Hepatocyte (in vitro differentiated cells): ENCODE results near the gene CCDC91. TPM values are rescaled to one million over a fixed set of nuclear protein-coding genes. Genes with fewer than 3 reads are reported as not detected.

Experiments
- DNase-seq: peaks from one replicate; pipeline ENCODE4 v3.0.0-alpha.2; 2016; ENCODE audit warnings: low spot score
- H2AFZ ChIP-seq: fragments of 200-600 bp; sonication (generic); 2 replicates; pipeline ENCODE4 v1.6.0; 2016; ENCODE audit warnings: antibody characterized with exemption, mild to moderate bottlenecking
- H3K27ac ChIP-seq: fragments of 200-600 bp; sonication (generic); 2 replicates; pipeline ENCODE4 v1.5.1; 2016; ENCODE audit warnings: mild to moderate bottlenecking
- H3K27me3 ChIP-seq: fragments of 200-600 bp; sonication (generic); 2 replicates; pipeline ENCODE4 v1.6.1; 2016
- H3K36me3 ChIP-seq: fragments of 200-600 bp; sonication (generic); replicated peaks from 2 replicates; pipeline ENCODE4 v1.5.1; 2016; ENCODE audit warnings: low read depth; ENCODE audit not compliant: insufficient read depth
- H3K4me1 ChIP-seq: fragments of 200-600 bp; sonication (generic); 2 replicates; pipeline ENCODE4 v1.5.1; 2016; ENCODE audit warnings: mild to moderate bottlenecking, moderate library complexity; ENCODE audit not compliant: insufficient read depth
- H3K4me2 ChIP-seq: fragments of 200-600 bp; sonication (generic); 2 replicates; pipeline ENCODE4 v1.6.0; 2016
- H3K4me3 ChIP-seq: fragments of 200-600 bp; sonication (generic); 2 replicates; pipeline ENCODE4 v1.5.1; 2016; ENCODE audit warnings: mild to moderate bottlenecking
- H3K79me2 ChIP-seq: fragments of 200-600 bp; sonication (generic); 2 replicates; pipeline ENCODE4 v1.6.0; 2017; ENCODE audit warnings: mild to moderate bottlenecking
- H3K9me2 ChIP-seq: fragments of 200-600 bp; sonication (generic); replicated peaks from 2 replicates; pipeline ENCODE4 v1.6.0; 2017; ENCODE audit warnings: mild to moderate bottlenecking; ENCODE audit not compliant: insufficient read depth
- H3K9me3 ChIP-seq: fragments of 200-600 bp; sonication (generic); 2 replicates; pipeline ENCODE4 v1.5.1; 2016; ENCODE audit warnings: low read depth, mild to moderate bottlenecking
- H4K20me1 ChIP-seq: fragments of 200-600 bp; sonication (generic); 2 replicates; pipeline ENCODE4 v1.6.0; 2016; ENCODE audit warnings: mild to moderate bottlenecking; ENCODE audit not compliant: insufficient read depth, poor library complexity, severe bottlenecking
- CTCF ChIP-seq: fragments of 200-600 bp; sonication (generic); IDR thresholded peaks from 2 replicates; pipeline ENCODE4 v1.5.1; 2016; ENCODE audit warnings: antibody characterized with exemption, mild to moderate bottlenecking; ENCODE audit not compliant: poor library complexity
- EZH2 ChIP-seq: fragments of 200-600 bp; sonication (generic); IDR thresholded peaks from 2 replicates; pipeline ENCODE4 v1.6.1; 2016; ENCODE audit warnings: antibody characterized with exemption, mild to moderate bottlenecking, borderline replicate concordance
- EZH2phosphoT487 ChIP-seq: fragments of 200-600 bp; sonication (generic); IDR thresholded peaks from one replicate; pipeline ENCODE4 v1.6.1; 2018; ENCODE audit warnings: antibody characterized with exemption, mild to moderate bottlenecking, low read depth, moderate library complexity; ENCODE audit not compliant: unreplicated experiment, severe bottlenecking
- WGBS: methylation state at CpG from one replicate; pipeline ENCODE4 v1.1.6; 2016; ENCODE audit warnings: low lambda C conversion rate; ENCODE audit errors: missing lambda C conversion rate; 5-methylcytosine and 5-hydroxymethylcytosine counted together
- polyA plus RNA-seq: library from polyadenylated mRNA; unstranded; fragments of >200 nt; fragmentation: Nextera tagmentation; extraction: Ambion mirVana; gene quantifications from 2 replicates; pipeline ENCODE4 v1.2.1, GENCODE V29; 2016
- total RNA-seq: library from RNA; depleted of rRNA; stranded (reverse); fragments of >200 nt; gene quantifications from 2 replicates; pipeline ENCODE4 v1.2.3, GENCODE V29; 2014

The CCDC91 gene
- total and polyA plus RNA-seq, 2 experiments from 2014 or later: 14.2 to 15.1 TPM

DNA sequence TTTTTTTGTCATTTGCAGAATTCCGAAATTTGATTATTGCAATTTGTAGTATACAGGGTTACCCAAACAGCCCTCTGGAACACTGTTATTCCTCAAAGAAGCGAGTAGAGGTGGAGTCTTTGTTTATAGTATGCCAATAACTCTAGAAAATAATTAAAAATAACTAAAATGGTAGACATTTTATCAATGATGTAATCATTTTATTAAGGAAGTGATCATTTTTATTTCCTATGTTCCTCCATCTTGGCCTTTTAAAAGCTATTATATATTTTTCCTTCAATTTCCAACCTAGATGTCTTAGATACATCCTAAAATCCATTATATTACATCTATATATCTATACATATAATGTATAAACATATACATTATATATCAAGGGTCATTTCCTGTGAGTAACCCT is 106.0 kb downstream of the CCDC91 start:
- no peak overlapping the region for H3K27ac ChIP-seq
- WGBS: 100% methylated on average over 2 of the region's 2 CpGs
- no peak for DNase-seq
- H3K4me1 ChIP-seq: no peaks in the 10 kb centered on the region
- H3K27me3 ChIP-seq: no peaks in the 10 kb centered on the region
- H4K20me1 ChIP-seq: no peaks in the 10 kb centered on the region
- no peaks in the 10 kb centered on the region for H3K9me3 ChIP-seq
- H3K4me3 ChIP-seq: no peak overlapping the region
- no peak overlapping the region for H3K4me2 ChIP-seq
- TF ChIP-seq EZH2phosphoT487 (no peak), CTCF (no peak), EZH2 (no peak)
- H3K9me2 ChIP-seq: no peaks in the 10 kb centered on the region
- no peaks in the 10 kb centered on the region for H3K36me3 ChIP-seq
- H2AFZ ChIP-seq: no peak overlapping the region
- H3K79me2 ChIP-seq: no peaks in the 10 kb centered on the region

- H3K9me3 ChIP-seq: no peaks in the 10 kb centered on the region
- H3K4me3 ChIP-seq: no peak overlapping the region
- WGBS: 98% methylated on average over 3 of the region's 3 CpGs
- no peaks in the 10 kb centered on the region for H3K9me2 ChIP-seq
- H3K27me3 ChIP-seq: no peaks in the 10 kb centered on the region
- H3K36me3 ChIP-seq: no peaks in the 10 kb centered on the region
- H4K20me1 ChIP-seq: no peaks in the 10 kb centered on the region
- no peak overlapping the region for H2AFZ ChIP-seq
- H3K4me2 ChIP-seq: no peak overlapping the region
- TF ChIP-seq EZH2 (no peak), EZH2phosphoT487 (no peak)
- H3K27ac ChIP-seq: no peak overlapping the region
- H3K4me1 ChIP-seq: no peaks in the 10 kb centered on the region
- DNase-seq: no peak
- no peaks in the 10 kb centered on the region for H3K79me2 ChIP-seq
These were observed 112.9 kb downstream of the CCDC91 start for GRCh38 chr12:28303192-28303591.

DNA sequence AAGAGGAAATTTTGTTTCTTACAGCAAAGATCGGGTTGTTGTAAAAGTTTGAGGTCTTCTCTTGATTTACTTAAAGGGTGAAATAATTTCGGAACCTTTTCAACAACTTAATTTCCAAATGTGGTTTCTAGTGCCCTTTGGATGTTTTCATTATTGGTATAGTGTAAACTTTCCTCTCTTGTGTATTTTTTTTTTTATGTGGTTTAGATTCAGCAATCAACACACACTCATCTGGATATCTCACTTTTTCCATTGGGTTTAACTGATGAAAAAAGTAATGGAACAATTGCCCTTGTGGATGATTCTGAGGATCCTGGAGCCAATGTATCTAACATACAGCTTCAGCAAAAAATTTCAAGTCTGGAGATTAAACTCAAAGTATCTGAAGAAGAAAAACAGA is 116.3 kb downstream of the CCDC91 start:
- Histone ChIP-seq H2AFZ (no peak overlapping the region), H3K79me2 (no peaks in the 10 kb centered on the region), H3K4me1 (no peaks in the 10 kb centered on the region), H3K9me3 (no peaks in the 10 kb centered on the region), H4K20me1 (no peaks in the 10 kb centered on the region), H3K27me3 (no peaks in the 10 kb centered on the region), H3K4me3 (no peak overlapping the region), H3K27ac (no peak overlapping the region), H3K4me2 (no peak overlapping the region), H3K9me2 (no peaks in the 10 kb centered on the region), H3K36me3 (no peaks in the 10 kb centered on the region)
- 95% methylated on average over 2 of the region's 2 CpGs for WGBS
- TF ChIP-seq EZH2 (no peak), EZH2phosphoT487 (no peak), CTCF (no peak)
- DNase-seq: no peak

DNA sequence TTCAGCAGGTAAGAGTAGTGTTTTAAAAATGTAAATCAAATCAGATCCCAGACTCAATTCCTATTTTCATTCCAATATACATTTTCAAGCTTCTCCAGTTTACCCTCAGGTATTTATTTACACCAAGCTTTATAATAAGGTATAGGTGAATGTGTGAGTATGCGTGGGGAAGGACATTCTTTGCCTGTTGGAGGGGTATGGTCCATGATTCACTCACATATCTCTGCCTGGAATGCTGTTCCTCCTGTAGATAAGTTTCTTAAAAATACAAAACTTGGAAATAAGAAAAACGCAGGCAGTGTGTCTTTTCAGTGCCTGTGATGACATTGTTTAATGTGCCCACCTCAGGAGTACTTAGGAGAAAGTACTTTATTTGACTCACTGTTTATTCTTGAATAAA is 118.6 kb downstream of the CCDC91 start:
- Histone ChIP-seq H4K20me1 (no peaks in the 10 kb centered on the region), H3K4me1 (no peaks in the 10 kb centered on the region), H3K27me3 (no peaks in the 10 kb centered on the region), H3K9me2 (no peaks in the 10 kb centered on the region), H3K4me3 (no peak overlapping the region), H3K4me2 (no peak overlapping the region), H3K9me3 (no peaks in the 10 kb centered on the region), H3K27ac (no peak overlapping the region), H2AFZ (no peak overlapping the region), H3K79me2 (no peaks in the 10 kb centered on the region), H3K36me3 (no peaks in the 10 kb centered on the region)
- TF ChIP-seq EZH2phosphoT487: no peak
- TF ChIP-seq EZH2: no peak
- WGBS: 92% methylated on average over 2 of the region's 2 CpGs
- DNase-seq: no peak
